Lung (tissue), 12 donors: ENCODE measurements around the gene MDFIC. TPM values are rescaled to one million over a fixed set of nuclear protein-coding genes. Genes with fewer than 3 reads are reported as not detected.

Source experiments
- ATAC-seq: fragments of 200-7000 bp; cut with Tn5 transposase; one replicate; pipeline ENCODE4 v1.9.1; 2020; ENCODE audit warnings: moderate number of reproducible peaks; ENCODE audit not compliant: insufficient read depth, low FRiP score
- DNase-seq, 3 donors: peaks; one replicate each; pipeline ENCODE4 v3.0.0-alpha.2; 2013 to 2017
- H3K27ac ChIP-seq, 2 donors: one replicate each; pipeline ENCODE4 v1.5.1; 2013; ENCODE audit warnings: mild to moderate bottlenecking in 2 of 2, moderate library complexity in 2 of 2, control low read depth in 1 of 2, inconsistent platforms in 1 of 2, low read depth in 1 of 2, low read length in 1 of 2
- H3K27me3 ChIP-seq, 3 donors: one replicate each; pipeline ENCODE4 v1.5.1; 2013; ENCODE audit warnings: low read length in 2 of 3; ENCODE audit not compliant: control insufficient read depth in 3 of 3, insufficient read depth in 3 of 3
- H3K36me3 ChIP-seq, 4 donors: one replicate each; pipeline ENCODE4 v1.5.1; 2013; ENCODE audit warnings: low read length in 4 of 4, mild to moderate bottlenecking in 1 of 4, moderate library complexity in 1 of 4; ENCODE audit not compliant: control insufficient read depth in 4 of 4, insufficient read depth in 4 of 4
- H3K4me1 ChIP-seq, 5 donors: one replicate each; pipeline ENCODE4 v1.5.1; 2013; ENCODE audit warnings: low read length in 5 of 5, mild to moderate bottlenecking in 2 of 5, moderate library complexity in 1 of 5; ENCODE audit not compliant: control insufficient read depth in 5 of 5, insufficient read depth in 5 of 5
- H3K4me3 ChIP-seq: one replicate; pipeline ENCODE4 v1.5.1; 2013; ENCODE audit warnings: mild to moderate bottlenecking, control low read depth, moderate library complexity
- H3K9ac ChIP-seq, 2 donors: one replicate each; pipeline ENCODE4 v1.5.1; 2013; ENCODE audit warnings: low read length in 2 of 2, control low read depth in 1 of 2; ENCODE audit not compliant: insufficient read depth in 1 of 2
- H3K9me3 ChIP-seq, 4 donors: one replicate each; pipeline ENCODE4 v1.5.1; 2013; ENCODE audit warnings: low read length in 3 of 4, mild to moderate bottlenecking in 1 of 4, moderate library complexity in 1 of 4; ENCODE audit not compliant: control insufficient read depth in 4 of 4, insufficient read depth in 3 of 4
- CTCF ChIP-seq: IDR thresholded peaks from 2 replicates; pipeline ENCODE4 v1.5.1; 2012; ENCODE audit warnings: mild to moderate bottlenecking; ENCODE audit errors: control extremely low read depth, extremely low read depth
- WGBS, 2 donors: extraction: QIAGEN DNeasy Blood & Tissue Kit; methylation state at CpG; one replicate each; pipeline ENCODE4 v1.1.7; 2013; 5-methylcytosine and 5-hydroxymethylcytosine counted together
- polyA plus RNA-seq, 2 donors: library from polyadenylated mRNA; stranded (reverse); fragments of 200-250 nt; gene quantifications; one replicate each; pipeline ENCODE4 v1.2.1, GENCODE V29; 2013
- total RNA-seq, 2 donors: library from RNA; depleted of rRNA in 1 of 2; stranded (reverse); fragments of >200 nt in 1 of 2; gene quantifications; one replicate each; pipeline ENCODE4 v1.2.1, GENCODE V29; 2014 to 2021
- donor health status: control.
- donor health status: control.
- donor health status: Bipolar disorder and iron deficiency.
- donor health status: healthy.
- donor health status: DM: yes; HTN: yes; CAD: no.

Gene MDFIC
- total and polyA plus RNA-seq, 4 donors, result 13.3 to 55.5 (median 25.5) TPM

- no peak for TF ChIP-seq CTCF
Observed at GRCh38 chr7:114959931-114960330, 38.0 kb downstream of the MDFIC start.

GRCh38 chr7:114962441-114962840, 40.5 kb downstream of the MDFIC start:
- Histone ChIP-seq H3K27ac (no peak overlapping the region), H3K36me3 (no peaks in the 10 kb centered on the region), H3K27me3 (no peaks in the 10 kb centered on the region), H3K4me1 (peaks cover 0 to 4% (median 1%) of the 10 kb centered on the region in 5 donors), H3K9me3 (no peaks in the 10 kb centered on the region), H3K4me3 (no peak overlapping the region), H3K9ac (no peak overlapping the region)
- ATAC-seq, result no peak
- DNase-seq, result no peak
- no peak for TF ChIP-seq CTCF
- 48 to 62% methylated on average over 3 of the region's 3 CpGs for WGBS, 2 donors

More at GRCh38 chr7:114959931-114960330, 38.0 kb downstream of the MDFIC start:
- H3K27ac ChIP-seq, result no peak overlapping the region
- 89 to 97% methylated on average over 3 of the region's 3 CpGs for WGBS, 2 donors
- no peak for ATAC-seq
- H3K36me3 ChIP-seq, result no peaks in the 10 kb centered on the region
- H3K4me3 ChIP-seq, result no peak overlapping the region
- H3K9ac ChIP-seq, result no peak overlapping the region
- no peak for DNase-seq
- no peaks in the 10 kb centered on the region for H3K27me3 ChIP-seq
- no peaks in the 10 kb centered on the region for H3K9me3 ChIP-seq
- H3K4me1 ChIP-seq, result peaks cover 0 to 3% (median 2%) of the 10 kb centered on the region in 5 donors

- H3K4me1 ChIP-seq, result peaks cover 0 to 4% (median 0%) of the 10 kb centered on the region in 5 donors
- no peak overlapping the region for H3K4me3 ChIP-seq
- no peak overlapping the region for H3K27ac ChIP-seq
- H3K9me3 ChIP-seq, result no peaks in the 10 kb centered on the region
- WGBS, 2 donors, result 70 to 75% methylated on average over 2 of the region's 2 CpGs
- H3K9ac ChIP-seq, result no peak overlapping the region
- no peak for ATAC-seq
- H3K36me3 ChIP-seq, result no peaks in the 10 kb centered on the region
- TF ChIP-seq CTCF, result no peak
- no peak for DNase-seq
- H3K27me3 ChIP-seq, result no peaks in the 10 kb centered on the region
Observed at GRCh38 chr7:114966156-114966555, 44.3 kb downstream of the MDFIC start.

- H3K9me3 ChIP-seq, result no peaks in the 10 kb centered on the region
- DNase-seq (no peak), ATAC-seq (no peak)
- TF ChIP-seq CTCF, result no peak
- no peak overlapping the region for H3K9ac ChIP-seq
- no peaks in the 10 kb centered on the region for H3K27me3 ChIP-seq
- H3K4me3 ChIP-seq, result no peak overlapping the region
- no peak overlapping the region for H3K27ac ChIP-seq
- H3K4me1 ChIP-seq, result peaks cover 0 to 7% (median 0%) of the 10 kb centered on the region in 5 donors
- no peaks in the 10 kb centered on the region for H3K36me3 ChIP-seq
- 93 to 96% methylated on average over 4 of the region's 4 CpGs for WGBS, 2 donors
Observed at GRCh38 chr7:114969096-114969495, 47.2 kb downstream of the MDFIC start.
